ENCODE data around the gene FMN2. TPM values are rescaled to one million over a fixed set of nuclear protein-coding genes. Genes with fewer than 3 reads are reported as not detected.

The FMN2 gene
- total RNA-seq, 1 experiment from 2014 or later = not detected

- Histone ChIP-seq H3K9me2 (ENCODE audit: insufficient read depth) (no peaks in the 10 kb centered on the region), H4K20me1 (ENCODE audit: insufficient read depth) (no peaks in the 10 kb centered on the region), H3K27ac (no peak overlapping the region), H3K4me3 (no peak overlapping the region), H3K4me2 (no peak overlapping the region), H2AFZ (no peak overlapping the region), H3K27me3 (ENCODE audit: insufficient read depth, low read depth) (no peaks in the 10 kb centered on the region), H3K9me3 (ENCODE audit: insufficient read depth, low read depth) (no peaks in the 10 kb centered on the region), H3F3A (ENCODE audit: insufficient read depth, low read depth) (no peaks in the 10 kb centered on the region), H3K4me1 (replicated peaks; ENCODE audit: insufficient read depth) (no peaks in the 10 kb centered on the region), H3K79me2 (ENCODE audit: low read depth) (no peaks in the 10 kb centered on the region), H3K36me3 (ENCODE audit: low read depth) (no peaks in the 10 kb centered on the region)
- intact Hi-C loops (cut with micrococcal nuclease; ENCODE audit: unreplicated experiment) = no loop called here
- CTCF ChIA-PET = no interaction called here
- POLR2A ChIA-PET (ENCODE audit: unreplicated experiment) = no interaction called here
- BruUV-seq (replicated peaks) = no TSS peak
- no peak for DNase-seq
- TF ChIP-seq EZH2 (IDR thresholded peaks at IDR 0.05; ENCODE audit: low read depth) (no peak), CTCF (conservative IDR thresholded peaks at IDR 0.05) (no peak)
Observed at GRCh38 chr1:240338837-240339236, 247.2 kb downstream of the FMN2 start.

DNA sequence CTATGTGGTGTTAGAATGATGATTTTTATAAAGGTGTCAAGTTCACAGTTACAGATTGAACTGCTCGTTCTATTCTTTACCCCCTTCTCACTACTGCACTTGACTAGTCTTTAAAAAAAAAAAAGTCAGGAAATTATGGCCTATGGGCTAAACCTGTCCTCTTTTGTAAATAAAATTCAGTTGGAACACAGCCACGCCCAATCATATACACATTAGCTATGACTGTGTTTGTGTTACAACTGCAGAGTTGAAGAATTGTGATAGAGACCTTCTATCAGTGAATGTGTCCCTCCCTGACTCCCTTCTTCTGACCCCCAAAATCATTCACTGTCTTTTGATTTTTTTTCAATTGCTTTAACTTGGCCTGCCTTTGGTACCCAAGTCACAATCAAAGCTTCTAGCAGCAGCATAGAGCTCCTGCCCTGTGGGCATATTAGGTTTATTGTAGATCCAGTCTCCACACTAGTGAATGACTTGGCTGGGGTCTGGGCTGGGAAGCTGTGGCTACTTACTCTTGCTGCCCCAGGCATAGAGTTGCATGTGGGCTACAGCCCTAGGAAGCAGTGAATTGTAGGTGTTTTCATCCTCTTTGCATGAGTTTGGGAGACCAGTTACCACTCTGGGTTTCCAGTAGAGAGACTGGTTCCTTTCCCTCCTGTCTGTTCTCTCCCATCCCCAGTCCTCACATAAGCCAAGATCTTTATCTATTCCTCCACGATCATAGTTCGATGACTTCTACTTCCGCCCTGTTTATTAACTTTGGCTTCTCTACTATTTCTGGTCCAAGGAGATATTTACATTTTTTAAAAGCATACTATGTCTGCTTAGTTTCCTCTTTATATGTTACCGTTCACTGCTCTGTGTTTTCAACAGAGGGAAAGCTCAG lies 249.9 kb downstream of the FMN2 start:
- no peak overlapping the region for H3K4me3 ChIP-seq
- H4K20me1 ChIP-seq (ENCODE audit: insufficient read depth) = no peaks in the 10 kb centered on the region
- H3F3A ChIP-seq (ENCODE audit: insufficient read depth, low read depth) = no peaks in the 10 kb centered on the region
- H3K36me3 ChIP-seq (ENCODE audit: low read depth) = no peaks in the 10 kb centered on the region
- H3K9me2 ChIP-seq (ENCODE audit: insufficient read depth) = no peaks in the 10 kb centered on the region
- no peaks in the 10 kb centered on the region for H3K79me2 ChIP-seq (ENCODE audit: low read depth)
- H2AFZ ChIP-seq = no peak overlapping the region
- ChIA-PET POLR2A (ENCODE audit: unreplicated experiment) (no interaction called here), CTCF (interaction anchor here (0.7 kb wide), 1 partner anchor 1122 kb away, joined by 5 read pairs; no protein-coding TSS in a partner anchor)
- no peak for TF ChIP-seq CTCF (conservative IDR thresholded peaks at IDR 0.05)
- no peak for TF ChIP-seq EZH2 (IDR thresholded peaks at IDR 0.05; ENCODE audit: low read depth)
- no TSS peak for BruUV-seq (replicated peaks)
- no peaks in the 10 kb centered on the region for H3K27me3 ChIP-seq (ENCODE audit: insufficient read depth, low read depth)
- no peak overlapping the region for H3K27ac ChIP-seq
- DNase-seq = no peak
- no peaks in the 10 kb centered on the region for H3K9me3 ChIP-seq (ENCODE audit: insufficient read depth, low read depth)
- intact Hi-C loops (cut with micrococcal nuclease; ENCODE audit: unreplicated experiment) = no loop called here
- no peak overlapping the region for H3K4me2 ChIP-seq
- no peaks in the 10 kb centered on the region for H3K4me1 ChIP-seq (replicated peaks; ENCODE audit: insufficient read depth)

- Histone ChIP-seq H3K4me1 (replicated peaks; ENCODE audit: insufficient read depth) (no peaks in the 10 kb centered on the region), H3F3A (ENCODE audit: insufficient read depth, low read depth) (no peaks in the 10 kb centered on the region), H3K9me3 (ENCODE audit: insufficient read depth, low read depth) (no peaks in the 10 kb centered on the region), H3K4me2 (no peak overlapping the region), H3K36me3 (ENCODE audit: low read depth) (no peaks in the 10 kb centered on the region), H2AFZ (no peak overlapping the region), H4K20me1 (ENCODE audit: insufficient read depth) (no peaks in the 10 kb centered on the region), H3K4me3 (no peak overlapping the region), H3K79me2 (ENCODE audit: low read depth) (no peaks in the 10 kb centered on the region), H3K27ac (no peak overlapping the region), H3K27me3 (ENCODE audit: insufficient read depth, low read depth) (no peaks in the 10 kb centered on the region), H3K9me2 (ENCODE audit: insufficient read depth) (no peaks in the 10 kb centered on the region)
- ChIA-PET POLR2A (ENCODE audit: unreplicated experiment) (no interaction called here), CTCF (no interaction called here)
- intact Hi-C loops (cut with micrococcal nuclease; ENCODE audit: unreplicated experiment) = no loop called here
- DNase-seq = no peak
- TF ChIP-seq CTCF (conservative IDR thresholded peaks at IDR 0.05) (no peak), EZH2 (IDR thresholded peaks at IDR 0.05; ENCODE audit: low read depth) (no peak)
- BruUV-seq (replicated peaks) = no TSS peak
Observed at GRCh38 chr1:240342251-240342625, 250.6 kb downstream of the FMN2 start.
